K562 (cell line): ENCODE data around the gene CALML4.

ENCODE experiments used
- BCL6 ChIP-seq: fragments of 250-450 bp; sonication (Bioruptor Pico); IDR thresholded peaks from 2 replicates; pipeline ENCODE4 v1.4.0; 2020
- ZNF174 ChIP-seq: fragments of 250-450 bp; sonication (Bioruptor Pico); IDR thresholded peaks from 2 replicates; pipeline ENCODE4 v1.4.0; 2020; ENCODE audit warnings: mild to moderate bottlenecking
- TF ChIP-seq, protein P1 (sequence below): sonication (generic); formaldehyde crosslinking; IDR thresholded peaks from 2 replicates; pipeline ENCODE4 v1.8.1; 2022; ENCODE audit warnings: missing genetic modification reagents

DNA sequence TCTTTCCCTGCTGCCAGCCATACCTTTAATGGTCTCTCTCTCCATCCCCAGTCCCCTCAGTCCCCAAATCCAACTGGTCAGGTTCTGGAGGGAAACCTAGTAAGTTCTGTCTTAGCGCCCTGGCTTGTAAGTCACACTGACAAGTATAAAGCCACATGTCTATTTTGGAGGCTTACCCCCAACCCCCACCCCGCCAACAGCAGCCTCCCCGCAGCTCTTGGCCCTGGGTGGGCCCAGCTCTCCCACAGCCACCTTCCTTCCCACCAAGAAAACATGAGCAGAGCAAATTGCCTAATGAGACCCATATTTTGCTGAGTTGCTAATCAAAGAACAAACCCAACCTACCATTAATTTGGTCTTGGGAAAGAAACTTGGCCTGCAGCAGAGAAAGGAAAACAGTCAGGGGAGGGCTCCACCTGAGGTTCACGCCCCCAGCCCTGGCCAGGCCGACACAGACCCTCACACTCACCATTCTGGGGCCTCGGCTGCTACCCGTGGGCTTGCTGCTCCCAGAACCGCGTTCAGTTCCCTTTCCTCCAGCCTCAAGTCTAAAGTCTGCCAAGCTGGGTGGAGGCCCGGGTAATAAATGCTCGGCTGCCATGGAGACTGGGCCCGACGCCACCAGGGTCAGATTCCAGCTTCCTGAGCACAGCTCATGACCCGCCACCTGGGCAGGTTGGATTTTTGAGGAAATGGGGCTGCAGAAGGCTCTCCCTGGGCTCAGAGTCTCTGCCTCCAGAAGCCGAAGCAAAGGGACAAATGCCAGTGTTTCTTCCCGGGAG is at the start of gene CALML4:
- TF ChIP-seq BCL6 (CRISPR knock-in tag): no peak
- TF ChIP-seq, protein P1, sequence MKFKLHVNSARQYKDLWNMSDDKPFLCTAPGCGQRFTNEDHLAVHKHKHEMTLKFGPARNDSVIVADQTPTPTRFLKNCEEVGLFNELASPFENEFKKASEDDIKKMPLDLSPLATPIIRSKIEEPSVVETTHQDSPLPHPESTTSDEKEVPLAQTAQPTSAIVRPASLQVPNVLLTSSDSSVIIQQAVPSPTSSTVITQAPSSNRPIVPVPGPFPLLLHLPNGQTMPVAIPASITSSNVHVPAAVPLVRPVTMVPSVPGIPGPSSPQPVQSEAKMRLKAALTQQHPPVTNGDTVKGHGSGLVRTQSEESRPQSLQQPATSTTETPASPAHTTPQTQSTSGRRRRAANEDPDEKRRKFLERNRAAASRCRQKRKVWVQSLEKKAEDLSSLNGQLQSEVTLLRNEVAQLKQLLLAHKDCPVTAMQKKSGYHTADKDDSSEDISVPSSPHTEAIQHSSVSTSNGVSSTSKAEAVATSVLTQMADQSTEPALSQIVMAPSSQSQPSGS: no peak
- TF ChIP-seq ZNF174 (CRISPR knock-in tag): no peak
